HG02763 (cell line): ENCODE results near the gene TTLL10.
"Not testable (repeated sequence)": the region's sequence is repeated elsewhere in the genome, so short reads cannot be mapped to it uniquely, and the experiment has no call there.

ENCODE experiments used
- ATAC-seq: cut with Tn5 transposase; IDR thresholded peaks from one replicate; pipeline ENCODE4 v1.9.1; 2021; ENCODE audit warnings: mild to moderate bottlenecking, moderate library complexity; ENCODE audit not compliant: unreplicated experiment

TTLL10 gene

DNA sequence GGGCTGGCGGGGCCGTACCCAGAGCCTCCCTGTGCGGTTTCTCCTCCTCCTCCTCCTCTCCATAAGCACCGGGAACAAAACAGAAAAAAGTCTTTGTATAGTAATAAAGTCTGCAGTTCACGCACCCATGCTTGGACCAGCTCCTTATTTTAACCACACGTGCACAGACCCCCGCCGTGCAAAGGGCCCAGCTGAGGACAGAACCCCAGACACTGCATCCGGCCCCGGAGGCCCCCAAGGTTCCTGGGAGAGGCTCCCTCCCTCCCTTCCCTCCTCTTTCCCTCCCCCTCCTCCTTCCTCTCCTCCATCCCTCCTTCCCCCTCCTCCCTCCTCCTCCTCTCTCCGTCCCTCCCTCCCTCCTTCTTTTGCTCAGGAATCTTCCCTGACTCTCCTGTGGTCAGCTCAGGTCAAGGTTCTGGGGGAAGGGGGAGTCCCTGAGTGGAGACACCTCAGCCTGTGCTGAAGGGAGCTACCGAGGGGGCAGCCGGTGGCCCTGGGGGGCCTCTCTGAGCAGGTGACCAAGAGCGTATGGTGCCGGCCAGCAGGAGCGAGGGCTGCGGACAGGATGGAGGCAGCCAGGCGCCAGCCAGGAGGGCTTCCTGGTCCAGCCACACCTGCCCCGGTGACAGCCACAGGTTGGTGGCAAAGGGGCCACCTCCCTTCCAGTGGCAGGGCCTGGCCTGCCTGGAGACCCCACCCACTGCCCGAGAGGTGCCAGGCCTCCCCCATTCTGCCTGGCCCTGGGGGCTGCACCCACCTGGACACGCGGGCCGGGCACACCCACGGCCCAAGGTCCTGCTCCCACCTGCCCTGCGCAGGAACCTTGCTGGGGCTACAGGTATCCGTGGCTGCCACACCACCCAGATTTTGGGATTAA is 3.2 kb upstream of the TTLL10 start:
- no peak for ATAC-seq

DNA sequence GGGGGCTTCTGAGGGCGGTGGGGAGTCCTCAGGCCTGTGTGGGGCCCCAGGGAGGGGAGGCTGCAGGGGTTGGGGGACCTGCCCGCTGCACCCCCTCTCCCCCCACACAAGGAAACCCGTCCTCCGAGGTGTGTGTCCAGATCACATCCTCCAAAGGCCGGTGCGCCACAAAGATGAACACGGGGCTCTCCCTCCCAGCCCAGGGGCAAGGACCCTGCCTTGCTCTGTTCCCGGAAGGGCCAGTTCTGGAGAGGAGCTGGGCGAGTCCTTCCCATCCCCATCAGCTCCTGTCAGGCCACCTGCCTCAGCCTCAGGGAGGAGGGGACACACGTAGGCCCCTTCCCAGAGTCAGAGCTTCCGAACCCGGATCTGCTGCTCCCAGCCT is 2.5 kb upstream of the TTLL10 start:
- no peak for ATAC-seq

DNA sequence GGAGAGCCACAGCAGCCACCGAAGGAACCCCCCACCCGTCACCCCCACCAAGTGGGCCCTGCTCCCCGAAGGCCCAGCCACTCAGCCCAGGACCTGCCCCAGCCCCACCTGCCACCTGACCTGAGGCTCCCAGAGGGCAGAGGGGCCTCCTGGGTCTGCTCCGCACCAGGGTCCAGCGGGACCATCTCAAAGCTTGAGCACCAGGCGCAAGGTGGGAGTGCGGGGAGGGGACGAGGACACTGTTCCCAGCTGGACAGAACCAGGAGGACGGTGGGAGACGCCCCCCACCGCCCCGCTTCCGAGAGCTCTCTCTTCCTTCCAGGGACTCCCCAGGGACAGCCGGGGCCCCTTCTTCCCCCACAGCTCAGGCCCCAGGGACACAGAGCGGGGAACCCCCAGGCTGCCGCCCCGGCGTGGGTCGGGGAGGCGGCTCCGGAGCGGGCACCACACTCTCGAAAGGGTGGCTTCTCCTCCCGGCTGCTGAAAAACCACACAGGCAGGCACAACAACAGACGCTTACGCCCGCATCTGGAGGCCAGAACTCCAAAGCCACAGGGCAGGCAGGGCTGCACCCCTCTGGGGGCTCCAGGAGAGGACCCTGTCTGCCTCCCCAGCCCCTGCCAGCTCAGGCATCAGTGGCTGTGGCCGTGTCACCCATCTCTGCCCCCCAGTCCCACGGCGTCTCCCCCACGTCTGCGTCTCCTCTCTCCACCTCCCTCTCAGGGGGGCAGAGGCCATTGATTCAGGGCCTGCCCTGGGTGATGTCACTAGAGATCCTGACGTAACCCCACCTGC is 1.9 kb upstream of the TTLL10 start:
- ATAC-seq, result no peak

DNA sequence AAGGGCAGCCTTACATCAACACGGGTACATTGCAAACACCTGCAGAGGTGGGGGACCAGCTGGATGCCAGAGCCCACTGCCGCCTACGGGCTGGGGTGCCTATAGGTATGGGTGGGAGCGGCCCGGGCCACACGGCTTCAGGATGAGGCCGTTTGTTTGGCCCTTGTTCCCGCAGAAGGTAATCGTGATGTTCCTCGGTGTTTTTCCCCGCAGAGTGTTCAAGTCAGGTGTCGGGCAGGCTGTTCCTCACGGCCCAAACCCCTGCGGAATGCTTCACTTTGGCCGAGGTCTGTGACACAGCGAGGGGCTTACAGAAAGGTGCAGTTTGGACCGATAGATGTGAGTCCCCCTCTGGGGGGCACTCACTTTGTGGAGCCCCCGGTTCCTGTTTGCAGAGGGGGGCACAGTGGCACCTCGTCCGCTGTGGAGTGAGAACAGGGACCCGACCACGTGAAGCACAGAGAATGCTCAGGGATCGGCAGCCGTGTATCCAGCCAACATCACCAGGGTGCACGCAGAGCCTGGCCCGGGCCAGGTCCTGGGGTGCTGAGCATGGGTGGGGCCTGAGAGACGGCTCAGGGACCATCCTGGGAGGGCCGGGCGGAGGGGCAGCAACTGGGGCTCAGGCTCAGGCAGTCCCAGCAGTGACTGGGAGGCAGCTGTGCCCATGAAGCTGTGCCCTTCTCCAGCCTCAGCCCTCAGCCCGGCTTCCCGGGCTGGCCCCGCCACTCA is 453 bp upstream of the TTLL10 start:
- ATAC-seq, result no peak

DNA sequence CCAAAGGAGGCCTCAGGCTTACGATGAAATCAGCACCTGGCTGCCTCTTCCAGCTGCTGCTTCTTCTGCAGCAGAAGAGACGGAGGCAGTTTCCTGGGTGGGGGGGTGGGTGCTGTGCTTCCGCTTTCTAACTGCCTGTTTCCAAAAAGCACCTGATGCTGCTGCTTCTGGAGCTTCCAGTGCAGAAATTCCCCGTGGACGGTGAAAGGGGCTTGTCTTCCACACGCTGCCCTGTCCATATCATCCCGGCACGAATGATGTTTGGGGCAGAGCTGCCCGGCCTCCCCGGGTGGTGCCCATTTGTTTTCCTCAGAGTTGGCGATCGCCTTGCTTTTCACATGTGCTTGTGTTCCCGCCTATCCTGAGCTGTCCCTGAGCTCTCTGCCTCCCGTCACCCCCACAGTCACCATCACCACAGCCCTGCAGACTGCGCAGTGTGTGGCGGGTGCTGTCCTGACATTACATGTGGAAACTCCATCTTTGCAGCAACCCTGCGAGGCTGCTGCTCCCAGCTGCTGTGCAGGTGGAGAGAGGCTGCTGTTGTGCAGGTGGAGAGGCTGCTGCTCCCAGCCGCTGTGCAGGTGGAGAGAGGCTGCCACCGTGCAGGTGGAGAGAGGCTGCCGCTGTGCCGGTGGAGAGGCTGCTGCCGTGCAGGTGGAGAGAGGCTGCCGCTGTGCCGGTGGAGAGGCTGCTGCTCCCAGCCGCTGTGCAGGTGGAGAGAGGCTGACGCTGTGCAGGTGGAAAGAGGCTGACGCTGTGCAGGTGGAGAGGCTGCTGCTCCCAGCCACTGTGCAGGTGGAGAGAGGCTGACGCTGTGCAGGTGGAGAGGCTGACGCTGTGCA is 1.8 kb downstream of the TTLL10 start:
- no peak for ATAC-seq

DNA sequence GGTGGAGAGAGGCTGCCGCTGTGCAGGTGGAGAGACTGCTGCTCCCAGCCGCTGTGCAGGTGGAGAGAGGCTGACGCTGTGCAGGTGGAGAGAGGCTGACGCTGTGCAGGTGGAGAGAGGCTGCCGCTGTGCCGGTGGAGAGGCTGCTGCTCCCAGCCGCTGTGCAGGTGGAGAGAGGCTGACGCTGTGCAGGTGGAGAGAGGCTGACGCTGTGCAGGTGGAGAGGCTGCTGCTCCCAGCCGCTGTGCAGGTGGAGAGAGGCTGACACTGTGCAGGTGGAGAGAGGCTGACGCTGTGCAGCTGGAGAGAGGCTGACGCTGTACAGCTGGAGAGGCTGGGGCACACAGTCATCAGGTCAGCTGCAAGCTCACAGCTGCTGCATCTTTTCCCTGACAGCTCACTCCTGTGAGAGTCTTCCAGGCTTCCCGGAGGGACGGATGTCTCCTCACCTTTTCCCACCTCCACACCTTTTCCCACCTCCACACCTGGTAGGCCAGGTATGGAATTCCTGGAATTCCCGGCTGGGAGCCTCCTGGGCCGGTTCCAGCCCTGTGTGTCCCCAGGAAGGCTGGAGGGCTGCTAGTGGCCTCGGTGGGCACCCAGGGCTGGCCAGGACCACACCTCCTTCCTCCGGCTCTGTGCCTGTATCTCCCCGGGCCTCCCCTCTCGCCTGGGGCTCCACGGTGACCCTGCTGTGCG is 2.5 kb downstream of the TTLL10 start:
- not testable (repeated sequence) for ATAC-seq

DNA sequence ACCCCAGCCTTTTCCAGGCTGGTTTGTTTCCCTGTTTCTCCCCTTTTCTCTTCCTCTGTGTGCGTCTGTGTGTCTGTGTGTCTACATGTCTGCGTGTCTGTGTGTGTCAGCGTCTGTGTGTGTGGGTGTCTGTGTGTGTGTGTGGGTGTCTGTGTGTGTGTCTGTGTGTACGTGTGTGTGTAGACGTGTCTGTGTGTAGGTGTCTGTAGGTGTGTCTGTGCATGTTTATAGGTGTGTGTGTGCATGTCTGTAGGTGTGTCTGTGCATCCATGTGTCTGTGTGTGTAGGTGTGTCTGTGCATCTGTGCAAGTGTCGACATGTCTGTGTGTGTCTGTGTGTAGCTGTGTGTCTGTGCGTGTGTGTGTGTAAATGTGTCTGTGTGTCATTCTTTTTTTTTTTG is 3.3 kb downstream of the TTLL10 start:
- ATAC-seq, result no peak

DNA sequence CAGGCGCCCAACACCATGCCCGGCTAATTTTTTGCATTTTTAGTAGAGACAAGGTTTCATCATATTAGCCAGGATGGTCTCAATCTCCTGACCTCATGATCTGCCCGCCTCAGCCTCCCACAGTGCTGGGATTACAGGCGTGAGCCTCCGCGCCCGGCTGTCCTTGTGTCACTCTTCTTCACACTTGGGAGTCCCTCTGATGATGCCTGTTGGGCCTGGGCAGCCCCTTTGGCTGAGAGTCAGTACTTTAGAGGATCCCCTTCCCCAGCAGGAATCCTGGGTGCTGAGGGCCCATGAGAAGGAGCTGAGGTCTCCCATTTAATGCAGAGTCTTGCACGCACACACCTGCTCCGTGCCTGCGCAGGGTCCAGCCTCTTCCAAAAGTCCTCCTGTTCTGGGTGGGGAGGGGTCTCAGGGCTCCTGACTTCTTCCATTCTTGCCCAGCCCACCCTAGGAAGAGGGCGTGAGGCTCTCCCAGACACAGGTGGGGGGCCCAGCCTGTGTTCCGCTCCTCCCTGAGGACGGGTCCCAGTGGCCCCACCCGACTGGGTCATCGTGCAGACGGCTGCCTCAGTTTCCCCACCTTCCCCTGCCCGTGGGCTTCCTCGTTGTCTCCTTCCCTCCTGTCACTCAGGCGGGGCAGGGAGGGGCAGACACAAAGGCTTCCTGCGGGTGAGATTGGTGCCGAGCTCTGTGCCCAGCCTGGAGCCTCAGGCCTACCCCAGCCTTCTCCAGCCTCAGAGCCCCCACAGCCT is 3.9 kb downstream of the TTLL10 start:
- no peak for ATAC-seq

DNA sequence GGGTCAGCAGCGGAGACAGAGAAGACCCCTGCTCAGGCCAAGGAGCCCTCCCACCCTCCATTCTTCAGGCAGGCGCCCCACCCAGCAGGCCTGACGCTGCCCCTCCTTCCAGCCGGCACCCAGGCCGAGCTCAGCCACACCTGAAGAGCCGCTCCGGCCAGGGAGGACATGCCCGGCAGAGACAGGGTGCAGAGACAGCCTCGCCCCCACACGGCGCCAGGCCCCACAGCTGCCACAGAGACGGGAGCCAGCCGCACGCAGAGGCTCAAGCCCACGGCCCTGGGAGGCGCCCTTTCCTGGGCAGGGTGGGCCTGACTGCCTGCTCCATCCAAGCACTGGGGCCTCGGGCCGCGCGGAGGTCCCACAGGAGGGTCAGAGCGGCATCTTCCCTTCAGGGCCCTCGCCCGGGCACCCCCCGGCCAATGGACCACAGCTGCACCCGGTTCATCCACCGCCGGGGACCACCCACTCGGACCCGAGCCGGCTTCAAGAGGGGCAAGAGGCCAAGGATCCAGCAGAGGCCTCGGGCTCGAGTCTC is 5.2 kb downstream of the TTLL10 start:
- ATAC-seq, result no peak

DNA sequence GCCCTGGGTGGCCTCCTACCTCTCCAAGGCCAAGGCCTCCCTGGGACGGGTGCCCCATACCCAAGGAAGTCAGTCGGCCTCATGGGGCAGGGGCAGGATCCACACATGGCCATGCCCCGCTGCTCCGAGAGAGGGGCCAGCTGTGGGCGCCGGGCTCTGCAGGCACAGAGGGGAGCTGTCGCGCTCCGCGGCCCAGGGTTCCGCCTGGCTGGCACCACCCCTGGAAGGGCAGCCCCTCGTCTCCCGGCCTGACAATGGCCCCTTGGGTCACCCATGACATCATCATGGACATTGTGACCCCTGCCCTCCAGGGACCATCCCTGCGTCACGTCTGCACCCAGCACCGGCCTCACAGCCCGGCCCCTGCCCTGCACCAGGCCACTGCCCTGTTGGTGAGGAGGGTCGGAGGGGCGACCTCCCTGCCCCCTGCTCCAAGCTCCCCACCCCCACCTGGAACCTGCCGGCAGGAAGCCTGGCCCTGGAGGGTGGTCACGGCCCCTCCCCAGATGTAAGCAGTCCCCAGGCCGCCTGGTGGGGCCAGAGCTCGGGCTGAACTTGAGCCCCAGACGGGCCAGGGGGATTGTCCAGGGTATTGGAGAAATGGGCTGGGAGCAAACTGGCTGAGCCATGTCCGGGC is 5.8 kb downstream of the TTLL10 start:
- ATAC-seq, result no peak

DNA sequence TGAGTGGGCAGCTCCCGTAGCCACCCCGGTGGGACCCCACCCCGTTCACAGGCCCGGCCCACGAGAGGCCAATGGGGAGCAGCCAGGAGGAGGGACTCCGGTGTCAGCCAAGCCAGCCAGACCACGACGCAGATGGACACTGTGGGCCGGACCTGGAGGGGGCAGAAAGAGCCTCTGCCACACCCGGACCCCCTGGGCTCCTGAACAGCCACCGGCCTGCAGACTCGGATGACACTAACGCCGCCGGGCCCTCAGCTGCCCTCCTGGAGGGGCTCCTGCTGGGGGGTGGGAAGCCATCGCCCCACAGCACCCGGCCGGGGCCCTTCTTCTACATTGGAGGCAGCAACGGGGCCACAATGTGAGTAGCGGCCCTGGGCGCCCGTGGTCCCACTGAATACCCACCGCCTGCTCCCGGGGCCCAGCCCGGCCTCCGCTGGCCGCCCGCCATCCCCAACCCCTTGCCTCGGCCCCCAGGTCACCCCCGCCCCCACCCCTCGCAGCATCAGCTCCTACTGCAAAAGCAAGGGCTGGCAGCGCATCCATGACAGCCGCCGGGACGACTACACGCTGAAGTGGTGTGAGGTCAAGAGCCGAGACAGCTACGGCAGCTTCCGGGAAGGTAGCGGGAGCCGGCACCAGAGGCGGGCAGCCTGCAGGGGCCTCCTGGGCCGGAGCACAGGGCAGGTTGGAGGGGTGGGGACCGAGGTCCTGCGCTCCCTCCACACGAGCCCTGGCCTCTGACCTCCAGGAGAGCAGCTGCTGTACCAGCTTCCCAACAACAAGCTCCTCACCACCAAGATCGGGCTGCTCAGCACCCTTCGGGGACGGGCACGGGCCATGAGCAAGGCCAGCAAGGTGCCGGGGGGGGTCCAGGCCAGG is 6.5 kb downstream of the TTLL10 start:
- no peak for ATAC-seq

DNA sequence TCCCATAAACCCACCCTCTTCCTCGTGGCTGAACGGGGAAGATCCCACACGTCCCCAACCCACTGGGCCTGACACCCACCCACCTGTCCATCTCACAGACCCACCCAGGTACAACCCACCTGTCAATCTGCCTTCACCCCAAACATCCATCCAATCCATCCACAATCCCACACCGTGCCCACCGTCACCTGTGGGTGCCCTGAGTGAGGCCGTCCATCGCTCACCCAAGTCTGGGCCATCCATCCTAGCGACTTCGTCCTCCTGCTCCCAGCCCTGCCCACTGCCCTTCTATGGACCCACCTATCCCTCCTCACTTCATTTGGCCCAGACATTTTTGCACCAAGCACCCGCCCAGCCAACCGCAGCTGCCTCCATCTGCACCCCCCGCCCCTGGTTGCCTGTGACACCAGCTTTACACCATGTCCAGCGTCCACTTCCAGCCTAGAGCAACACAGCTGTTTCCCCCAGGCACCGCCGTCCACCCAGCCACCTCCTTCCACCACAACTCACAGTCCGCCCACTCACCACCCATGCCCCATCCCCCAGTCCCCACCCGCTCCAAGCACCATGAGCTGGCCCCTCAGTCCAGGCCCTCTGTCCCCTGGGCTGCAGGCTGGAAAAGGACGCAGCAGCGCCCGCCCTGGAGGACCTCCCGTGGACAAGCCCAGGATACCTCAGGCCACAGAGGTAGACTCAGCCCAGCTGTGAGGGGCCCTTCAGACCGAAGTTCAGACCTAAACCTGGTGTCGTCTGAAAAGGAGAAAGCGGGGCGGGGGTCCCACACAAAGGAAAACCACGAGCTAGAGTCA is 7.7 kb downstream of the TTLL10 start:
- ATAC-seq, result no peak

DNA sequence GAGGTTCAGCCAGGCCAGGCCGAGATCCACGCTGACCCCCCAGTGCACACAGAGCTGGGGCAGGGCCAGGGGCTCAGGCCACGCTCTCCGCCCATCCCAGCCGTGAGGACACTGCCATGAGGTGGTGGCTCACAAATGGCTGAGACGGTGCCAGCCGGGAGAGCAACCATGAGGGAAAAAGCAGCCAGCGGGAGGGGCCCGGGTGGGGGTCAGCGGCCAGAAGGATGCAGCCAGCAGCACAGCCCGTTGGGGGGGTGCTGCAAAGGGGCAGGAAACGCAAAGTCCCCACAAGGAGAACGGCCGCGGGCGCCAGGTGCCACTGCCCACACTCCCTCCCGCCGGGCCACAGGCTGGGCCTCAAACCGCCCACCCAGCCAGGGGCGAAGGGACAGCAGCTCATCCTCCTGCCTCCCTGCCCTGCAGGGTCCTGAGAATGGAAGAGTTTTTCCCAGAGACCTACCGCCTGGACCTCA is 8.3 kb downstream of the TTLL10 start:
- ATAC-seq, result no peak

DNA sequence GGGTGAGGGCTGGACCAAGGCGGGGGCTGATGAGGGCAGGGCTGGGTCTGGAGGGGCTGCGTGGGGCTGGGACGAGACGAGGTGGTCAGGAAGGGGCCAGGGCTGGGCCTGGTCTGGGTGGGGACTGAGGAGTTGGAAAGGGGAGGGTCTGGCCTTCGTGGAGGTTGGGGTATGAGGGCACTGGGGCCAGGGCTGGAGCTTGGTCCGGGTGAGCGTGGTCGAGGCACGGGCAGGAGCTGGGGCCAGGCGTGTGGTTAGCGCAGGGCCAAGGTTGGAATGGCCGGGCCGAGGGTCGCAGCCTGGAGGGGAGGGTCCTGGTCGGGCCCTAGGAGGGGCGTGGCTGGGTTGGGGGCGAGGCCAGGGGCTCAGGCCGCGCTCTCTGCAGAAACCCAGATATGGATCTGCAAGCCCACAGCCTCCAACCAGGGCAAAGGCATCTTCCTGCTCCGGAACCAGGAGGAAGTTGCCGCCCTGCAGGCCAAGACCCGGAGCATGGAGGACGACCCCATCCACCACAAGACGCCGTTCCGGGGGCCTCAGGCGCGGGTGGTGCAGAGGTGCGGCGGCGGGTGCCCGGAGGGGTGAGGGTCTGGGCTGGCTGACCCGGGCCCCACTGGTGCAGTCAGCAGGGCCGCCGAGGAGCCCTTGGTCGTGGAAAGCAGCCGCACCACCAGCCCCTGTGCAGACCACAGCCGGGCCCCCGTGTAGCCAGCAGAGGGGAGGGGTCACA is 9.0 kb downstream of the TTLL10 start:
- ATAC-seq, result no peak

DNA sequence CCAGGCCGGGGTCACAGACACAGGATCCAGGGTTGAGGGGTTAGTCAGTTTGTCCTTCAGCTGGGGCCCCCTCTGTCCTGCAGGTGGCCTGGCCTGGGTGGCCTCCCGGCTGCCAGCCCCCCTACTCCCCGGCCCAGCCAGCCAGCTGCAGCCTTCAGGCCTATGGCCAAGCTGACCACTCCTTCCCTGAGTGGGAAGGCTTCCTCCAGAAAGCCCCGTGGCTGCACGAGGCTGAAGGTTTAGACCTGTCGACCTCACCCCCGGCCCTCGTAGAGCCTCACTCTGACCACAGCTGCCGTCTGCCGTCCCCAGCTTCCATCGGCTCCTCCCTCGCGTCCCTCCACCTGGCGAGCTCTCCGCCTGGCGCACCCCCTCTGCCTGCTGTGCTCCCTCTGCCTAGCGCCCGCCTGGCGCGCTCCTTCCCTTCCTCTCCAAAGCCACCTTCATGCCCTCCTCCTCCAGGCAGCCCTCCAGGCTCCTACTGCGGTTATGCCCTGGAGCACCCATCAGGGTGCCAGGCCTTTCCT is 9.6 kb downstream of the TTLL10 start:
- ATAC-seq, result no peak
